Esophagus muscularis mucosa (tissue), 4 donors: Measurements from ENCODE around the gene VSX1. TPM values are rescaled to one million over a fixed set of nuclear protein-coding genes. Genes with fewer than 3 reads are reported as not detected.

Experiments used
- DNase-seq: peaks from one replicate; pipeline ENCODE4 v3.0.0-alpha.2; 2017; ENCODE audit errors: extremely low spot score
- H3K27ac ChIP-seq, 4 donors: fragments of 200-600 bp; sonication (generic); replicated peaks in 1 of 4; 1 replicate in 3 of 4; 2 replicates in 1 of 4; pipeline ENCODE4 v1.5.1; 2016 to 2019; ENCODE audit warnings: mild to moderate bottlenecking in 1 of 4
- H3K27me3 ChIP-seq, 4 donors: fragments of 200-600 bp; sonication (generic); one replicate each; pipeline versions ENCODE4 v1.5.1 to v1.6.0; 2016 to 2019
- H3K36me3 ChIP-seq, 4 donors: fragments of 200-600 bp; sonication (generic); one replicate each; pipeline ENCODE4 v1.5.1; 2016 to 2019
- H3K4me1 ChIP-seq, 4 donors: fragments of 200-600 bp; sonication (generic); one replicate each; pipeline ENCODE4 v1.5.1; 2016 to 2019
- H3K4me3 ChIP-seq, 4 donors: fragments of 200-600 bp; sonication (generic); 1 replicate in 2 of 4; 2 replicates in 2 of 4; pipeline ENCODE4 v1.5.1; 2016 to 2019; ENCODE audit warnings: mild to moderate bottlenecking in 4 of 4, moderate library complexity in 1 of 4
- H3K9me3 ChIP-seq, 4 donors: fragments of 200-600 bp; sonication (generic); 1 replicate in 3 of 4; 2 replicates in 1 of 4; pipeline ENCODE4 v1.5.1; 2016 to 2019
- EP300 ChIP-seq: sonication (generic); formaldehyde crosslinking; IDR thresholded peaks from one replicate; pipeline ENCODE4 v1.6.1; 2017; ENCODE audit warnings: antibody characterized with exemption
- POLR2A ChIP-seq: fragments of 450-650 bp; IDR thresholded peaks from one replicate; pipeline ENCODE4 v1.6.1; 2017; ENCODE audit warnings: antibody characterized with exemption, moderate library complexity, mild to moderate bottlenecking, low read depth
- POLR2AphosphoS5 ChIP-seq, 2 donors: sonication (generic); formaldehyde crosslinking; IDR thresholded peaks; one replicate each; pipeline ENCODE4 v1.6.1; 2017; ENCODE audit warnings: antibody characterized with exemption in 2 of 2
- WGBS: methylation state at CpG from one replicate; pipeline ENCODE4 v1.1.5; 2018; 5-methylcytosine and 5-hydroxymethylcytosine counted together
- intact Hi-C: fragments of 100-400 bp; cut with DNase I; formaldehyde crosslinking; loops from one replicate; pipeline ENCODE4 v1.15.1; 2023
- total RNA-seq, 4 donors: library from RNA; depleted of rRNA; stranded (reverse); fragments of >200 nt; gene quantifications; one replicate each; pipeline versions ENCODE4 v1.1.0 to v1.2.1, GENCODE V29; 2016
- TF ChIP-seq, protein P1 (sequence below), 3 experiments: fragments of 200-600 bp in 2 of 3; fragments of 450-650 bp in 1 of 3; sonication (generic) in 2 of 3; IDR thresholded peaks; one replicate each; pipeline ENCODE4 v1.5.1; 2017 to 2019; ENCODE audit warnings: antibody characterized with exemption in 3 of 3, mild to moderate bottlenecking in 2 of 3, moderate library complexity in 1 of 3

Gene VSX1
- total RNA-seq, 4 donors from 2014 or later: 0.83 TPM; not detected in 3

DNA sequence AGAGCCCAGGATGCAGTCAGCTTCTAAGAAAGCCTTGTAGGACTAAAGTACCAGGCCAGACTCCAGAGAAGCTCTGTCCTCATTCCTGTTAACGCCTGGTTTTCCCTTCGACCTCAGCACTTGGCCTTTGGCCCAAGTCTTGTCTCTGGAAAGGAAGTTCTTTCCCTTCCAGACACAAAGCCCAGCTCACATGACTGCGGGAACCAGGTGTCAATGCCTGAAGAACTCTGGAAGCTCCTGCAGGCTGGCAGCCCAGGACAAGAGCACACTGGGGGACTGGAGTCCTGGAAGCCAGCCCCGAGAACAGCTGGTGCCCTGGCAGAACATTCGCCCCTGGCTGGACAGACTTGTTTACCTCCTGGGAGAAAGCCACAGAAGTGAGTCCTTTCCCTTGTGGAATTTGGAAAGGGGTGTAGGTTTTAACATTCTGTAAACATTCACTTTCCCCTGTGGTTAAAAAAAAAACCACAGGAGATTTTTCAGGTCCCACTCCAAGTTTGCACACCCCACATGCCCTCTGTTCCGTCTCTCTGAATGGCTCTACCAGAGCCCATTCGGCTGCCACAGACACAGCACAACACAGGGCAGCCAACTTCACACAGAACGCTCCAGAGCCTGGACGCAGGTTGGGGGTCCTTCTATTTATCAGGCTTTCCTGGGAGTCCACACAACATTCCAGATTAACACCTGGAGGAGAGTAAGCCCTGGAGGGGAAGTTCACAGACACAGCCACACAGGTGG, 42.1 kb downstream of the VSX1 start:
- Histone ChIP-seq H3K4me1 (peaks cover 97 to 100% (median 99%) of the 10 kb centered on the region in 4 donors), H3K4me3 (peak overlapping the region in 3 of 4 donors; percentile 2 to 28 (median 17)), H3K9me3 (no peaks in the 10 kb centered on the region), H3K27me3 (no peaks in the 10 kb centered on the region), H3K27ac (peak overlapping the region; percentile 83 to 92 (median 88)), H3K36me3 (peaks cover 0 to 5% (median 0%) of the 10 kb centered on the region in 4 donors)
- TF ChIP-seq POLR2AphosphoS5 (IDR thresholded peaks at IDR 0.05): peak; percentile 93 to 97
- TF ChIP-seq EP300: peak; percentile 70
- TF ChIP-seq, protein P1, sequence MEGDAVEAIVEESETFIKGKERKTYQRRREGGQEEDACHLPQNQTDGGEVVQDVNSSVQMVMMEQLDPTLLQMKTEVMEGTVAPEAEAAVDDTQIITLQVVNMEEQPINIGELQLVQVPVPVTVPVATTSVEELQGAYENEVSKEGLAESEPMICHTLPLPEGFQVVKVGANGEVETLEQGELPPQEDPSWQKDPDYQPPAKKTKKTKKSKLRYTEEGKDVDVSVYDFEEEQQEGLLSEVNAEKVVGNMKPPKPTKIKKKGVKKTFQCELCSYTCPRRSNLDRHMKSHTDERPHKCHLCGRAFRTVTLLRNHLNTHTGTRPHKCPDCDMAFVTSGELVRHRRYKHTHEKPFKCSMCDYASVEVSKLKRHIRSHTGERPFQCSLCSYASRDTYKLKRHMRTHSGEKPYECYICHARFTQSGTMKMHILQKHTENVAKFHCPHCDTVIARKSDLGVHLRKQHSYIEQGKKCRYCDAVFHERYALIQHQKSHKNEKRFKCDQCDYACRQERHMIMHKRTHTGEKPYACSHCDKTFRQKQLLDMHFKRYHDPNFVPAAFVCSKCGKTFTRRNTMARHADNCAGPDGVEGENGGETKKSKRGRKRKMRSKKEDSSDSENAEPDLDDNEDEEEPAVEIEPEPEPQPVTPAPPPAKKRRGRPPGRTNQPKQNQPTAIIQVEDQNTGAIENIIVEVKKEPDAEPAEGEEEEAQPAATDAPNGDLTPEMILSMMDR (IDR thresholded peaks at IDR 0.05): no peak
- peak; percentile 98 for DNase-seq
- intact Hi-C loops: loop anchor here (5.0 kb wide), 1 partner anchor 38 kb away; no protein-coding TSS in a partner anchor
- WGBS: 21% methylated on average over 9 of the region's 9 CpGs

DNA sequence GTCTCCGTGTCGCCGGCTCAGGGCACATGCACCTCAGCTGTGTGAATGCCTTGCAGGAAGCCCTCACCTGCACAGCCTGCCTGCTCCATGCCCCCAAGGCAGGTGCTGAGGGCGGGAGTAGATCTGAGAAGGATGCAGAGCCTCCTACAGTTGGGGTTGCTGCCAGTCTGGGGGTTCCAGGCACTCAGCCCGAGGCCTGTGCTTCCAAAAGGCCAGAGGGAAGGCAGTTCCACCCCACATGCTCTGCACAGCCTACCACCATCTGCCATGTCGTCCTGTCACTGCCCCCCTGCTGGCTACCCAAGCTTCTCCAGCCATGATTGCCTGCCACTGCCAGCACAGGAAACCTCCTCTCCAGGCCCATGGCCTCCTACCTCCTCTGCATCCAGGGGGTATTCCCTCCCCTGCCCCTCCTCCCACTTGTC, 43.3 kb downstream of the VSX1 start:
- TF ChIP-seq POLR2A (no peak), EP300 (no peak), POLR2AphosphoS5 (IDR thresholded peaks at IDR 0.05) (no peak)
- TF ChIP-seq, protein P1 (IDR thresholded peaks at IDR 0.05): no peak
- peak overlapping the region; percentile 83 to 92 (median 88) for H3K27ac ChIP-seq
- no peaks in the 10 kb centered on the region for H3K9me3 ChIP-seq
- H3K27me3 ChIP-seq: no peaks in the 10 kb centered on the region
- no peak overlapping the region for H3K4me3 ChIP-seq
- H3K4me1 ChIP-seq: peaks cover 94 to 100% (median 98%) of the 10 kb centered on the region in 4 donors
- 88% methylated on average over 4 of the region's 6 CpGs for WGBS
- intact Hi-C loops: no loop called here
- no peak for DNase-seq
- H3K36me3 ChIP-seq: no peaks in the 10 kb centered on the region

DNA sequence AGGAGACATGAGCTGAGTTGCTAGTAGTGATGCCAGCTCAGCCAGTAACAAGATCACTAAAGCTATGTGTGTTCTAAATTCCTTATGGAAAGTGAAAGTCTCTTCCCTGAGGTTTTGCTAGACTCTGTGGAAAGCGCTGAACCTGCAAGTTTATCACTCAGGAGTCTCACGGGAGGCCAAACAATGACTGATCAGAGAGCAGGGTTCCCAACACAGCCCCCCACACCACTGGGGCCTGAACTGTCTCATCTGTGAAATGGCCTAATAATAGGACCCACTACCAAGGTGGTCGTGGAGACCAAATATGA, 43.9 kb downstream of the VSX1 start:
- Histone ChIP-seq H3K9me3 (no peaks in the 10 kb centered on the region), H3K36me3 (no peaks in the 10 kb centered on the region), H3K4me1 (peaks cover 94 to 100% (median 98%) of the 10 kb centered on the region in 4 donors), H3K4me3 (no peak overlapping the region), H3K27me3 (no peaks in the 10 kb centered on the region), H3K27ac (peak overlapping the region; percentile 83 to 92 (median 88))
- intact Hi-C loops: no loop called here
- TF ChIP-seq EP300 (no peak), POLR2AphosphoS5 (IDR thresholded peaks at IDR 0.05) (no peak), POLR2A (no peak)
- TF ChIP-seq, protein P1 (IDR thresholded peaks at IDR 0.05): no peak
- DNase-seq: no peak
- 77% methylated on average over 3 of the region's 3 CpGs for WGBS

GRCh38 chr20:25037288-25038102, 44.4 kb downstream of the VSX1 start:
- H3K9me3 ChIP-seq: no peaks in the 10 kb centered on the region
- peak overlapping the region; percentile 83 to 92 (median 88) for H3K27ac ChIP-seq
- H3K36me3 ChIP-seq: no peaks in the 10 kb centered on the region
- H3K4me1 ChIP-seq: peaks cover 94 to 100% (median 98%) of the 10 kb centered on the region in 4 donors
- 78% methylated on average over 15 of the region's 15 CpGs for WGBS
- TF ChIP-seq POLR2A (no peak), POLR2AphosphoS5 (IDR thresholded peaks at IDR 0.05) (peak in 1 of 2 donors; percentile 31)
- H3K27me3 ChIP-seq: no peaks in the 10 kb centered on the region
- DNase-seq: no peak
- H3K4me3 ChIP-seq: no peak overlapping the region
- intact Hi-C loops: no loop called here

GRCh38 chr20:25036331-25036936, 45.5 kb downstream of the VSX1 start:
- H3K27me3 ChIP-seq: no peaks in the 10 kb centered on the region
- 56% methylated on average over 7 of the region's 7 CpGs for WGBS
- no peak for DNase-seq
- H3K9me3 ChIP-seq: no peaks in the 10 kb centered on the region
- no peak overlapping the region for H3K4me3 ChIP-seq
- no peaks in the 10 kb centered on the region for H3K36me3 ChIP-seq
- H3K27ac ChIP-seq: peak overlapping the region; percentile 83 to 92 (median 88)
- H3K4me1 ChIP-seq: peaks cover 94 to 100% (median 97%) of the 10 kb centered on the region in 4 donors
- TF ChIP-seq, protein P1 (IDR thresholded peaks at IDR 0.05): no peak
- no peak for TF ChIP-seq POLR2A
- no peak for TF ChIP-seq POLR2AphosphoS5 (IDR thresholded peaks at IDR 0.05)
- no peak for TF ChIP-seq EP300
- intact Hi-C loops: no loop called here
